Activated CD4-positive, alpha-beta T cell treated with anti-CD3 and anti-CD28 coated beads for 36 hours (primary cell): ENCODE measurements around the gene SYTL4. TPM values are rescaled to one million over a fixed set of nuclear protein-coding genes. Genes with fewer than 3 reads are reported as not detected.

ENCODE experiments used
- ATAC-seq: fragments of 200-7000 bp; cut with Tn5 transposase; one replicate; pipeline ENCODE4 v1.10.0; 2021; ENCODE audit warnings: mild to moderate bottlenecking, moderate library complexity
- CTCF ChIA-PET: fragments of 350-600 bp; sonication (Branson Sonifier 250); formaldehyde crosslinking; loops from one replicate; lab custom pipeline; 2021; ENCODE audit warnings: antibody characterized with exemption; lab: Charles Lee
- POLR2A ChIA-PET: fragments of 350-600 bp; sonication (Branson Sonifier 250); formaldehyde crosslinking; loops from one replicate; lab custom pipeline; 2021; ENCODE audit warnings: antibody characterized with exemption, inconsistent platforms; lab: Charles Lee
- DNase-seq: peaks from one replicate; pipeline ENCODE4 v3.0.0-alpha.2; 2020
- H3K27ac Mint-ChIP-seq: one replicate; pipeline ENCODE4 v1.8.0; 2021; ENCODE audit warnings: mixed read lengths
- H3K27me3 Mint-ChIP-seq: one replicate; pipeline ENCODE4 v1.8.0; 2021; ENCODE audit warnings: mixed read lengths
- H3K36me3 Mint-ChIP-seq: one replicate; pipeline ENCODE4 v1.8.0; 2021; ENCODE audit warnings: low read depth, mixed read lengths
- H3K4me1 Mint-ChIP-seq: one replicate; pipeline ENCODE4 v1.8.0; 2021; ENCODE audit warnings: mixed read lengths
- H3K4me3 Mint-ChIP-seq: one replicate; pipeline ENCODE4 v1.8.0; 2021; ENCODE audit warnings: mild to moderate bottlenecking, moderate library complexity, mixed read lengths
- H3K9me3 Mint-ChIP-seq: one replicate; pipeline ENCODE4 v1.8.0; 2021; ENCODE audit warnings: low read depth, mixed read lengths
- intact Hi-C, 2 experiments: fragments of 100-400 bp; cut with DNase I in 1 of 2; cut with micrococcal nuclease in 1 of 2; formaldehyde crosslinking; loops; one replicate each; pipeline versions ENCODE4 v1.14.2 to v1.15.1; 2022 to 2024; cut with DNase I, micrococcal nuclease
- total RNA-seq, 2 experiments: library from RNA; stranded (reverse); gene quantifications; one replicate each; pipeline ENCODE4 v1.2.3, GENCODE V29; 2021

SYTL4 gene
- total RNA-seq, 2 experiments from 2014 or later: not detected

DNA sequence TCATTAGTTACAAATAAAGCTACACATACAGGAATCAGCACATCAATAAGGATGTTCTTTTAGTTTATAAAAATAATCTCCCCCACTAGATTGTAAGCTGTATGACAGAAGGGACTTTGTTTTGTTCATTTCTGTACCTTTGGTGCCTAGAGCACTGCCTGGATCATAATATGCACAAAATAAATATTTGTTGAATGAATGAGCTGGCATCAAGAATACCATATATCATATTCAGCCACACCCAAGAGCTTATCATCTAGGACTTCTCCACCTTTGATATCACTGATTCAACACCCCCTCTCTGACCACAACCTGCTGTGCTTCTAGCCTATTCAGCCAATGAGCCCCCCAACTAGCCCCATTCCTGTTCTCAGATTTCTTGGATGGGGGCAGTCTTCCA is 10.6 kb downstream of the SYTL4 start:
- ATAC-seq (no peak), DNase-seq (no peak)
- intact Hi-C loops: no loop called here
- H3K4me1 Mint-ChIP-seq: no peaks in the 10 kb centered on the region
- H3K27ac Mint-ChIP-seq: no peak overlapping the region
- CTCF ChIA-PET: no interaction called here
- H3K4me3 Mint-ChIP-seq: no peak overlapping the region
- H3K36me3 Mint-ChIP-seq: no peaks in the 10 kb centered on the region
- no peaks in the 10 kb centered on the region for H3K9me3 Mint-ChIP-seq
- POLR2A ChIA-PET: no interaction called here
- H3K27me3 Mint-ChIP-seq: peaks cover 1% of the 10 kb centered on the region

DNA sequence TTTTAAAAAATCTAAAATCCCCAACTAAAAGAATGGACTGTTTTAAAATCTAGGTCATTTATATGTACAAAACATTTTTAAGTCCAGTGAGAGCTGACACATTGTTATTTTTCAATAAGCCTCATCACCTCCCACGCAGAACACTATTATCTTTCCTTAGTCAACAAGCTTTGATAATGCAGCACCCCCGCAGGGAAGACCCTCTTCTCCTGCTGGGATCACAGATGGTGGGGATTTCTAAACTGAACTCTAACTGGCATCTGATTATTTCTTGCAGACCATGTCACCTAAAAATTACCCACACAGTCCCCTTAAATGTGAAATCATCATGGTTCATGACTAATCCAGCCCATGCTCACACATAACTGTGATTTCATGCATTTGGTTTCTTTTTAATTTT is 11.6 kb downstream of the SYTL4 start:
- intact Hi-C loops: no loop called here
- Mint-ChIP-seq H3K36me3 (no peaks in the 10 kb centered on the region), H3K4me3 (no peak overlapping the region), H3K27ac (no peak overlapping the region), H3K9me3 (no peaks in the 10 kb centered on the region), H3K4me1 (no peaks in the 10 kb centered on the region), H3K27me3 (no peaks in the 10 kb centered on the region)
- no peak for ATAC-seq
- ChIA-PET POLR2A (no interaction called here), CTCF (no interaction called here)
- DNase-seq: no peak

DNA sequence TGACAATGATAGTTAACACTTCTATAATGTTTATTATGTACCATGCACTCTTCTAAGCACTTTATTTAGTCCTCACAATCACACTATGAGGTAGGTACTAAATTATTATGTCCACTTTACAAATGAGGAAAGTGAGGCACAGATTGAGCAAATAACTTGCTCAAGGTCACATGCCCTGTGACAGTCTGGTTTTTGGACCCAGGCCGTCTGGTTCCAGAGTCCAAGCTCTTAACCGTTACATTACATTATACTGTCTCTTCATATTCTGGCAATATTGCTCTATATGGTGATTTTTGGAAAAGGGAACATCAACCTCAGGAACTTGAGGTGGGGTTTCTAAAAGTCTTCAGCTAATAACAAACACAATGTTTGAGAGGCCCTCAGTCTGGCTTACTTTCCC is 12.8 kb downstream of the SYTL4 start:
- Mint-ChIP-seq H3K4me1 (no peaks in the 10 kb centered on the region), H3K27ac (no peak overlapping the region), H3K27me3 (no peaks in the 10 kb centered on the region), H3K9me3 (no peaks in the 10 kb centered on the region), H3K36me3 (no peaks in the 10 kb centered on the region), H3K4me3 (no peak overlapping the region)
- intact Hi-C loops: no loop called here
- ChIA-PET CTCF (no interaction called here), POLR2A (no interaction called here)
- ATAC-seq (no peak), DNase-seq (no peak)

DNA sequence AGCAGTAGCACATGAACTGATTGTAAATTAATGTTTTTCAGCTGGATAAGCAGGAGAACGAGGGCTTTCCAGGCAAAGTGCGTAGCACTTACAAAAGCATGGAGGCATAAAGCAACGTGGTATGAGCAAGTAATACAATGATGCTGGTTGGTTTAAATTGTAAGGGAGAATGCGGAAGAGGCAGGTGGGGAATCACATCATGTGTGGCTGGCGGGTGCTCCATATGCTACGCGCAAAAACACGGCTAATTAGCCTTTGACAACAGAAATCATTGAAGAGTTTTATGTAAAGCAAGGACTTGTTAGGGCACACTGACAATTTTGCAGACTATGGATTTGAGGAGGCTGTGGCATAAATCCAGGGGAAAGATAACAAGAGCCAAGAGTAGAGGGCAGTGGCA is 14.6 kb downstream of the SYTL4 start:
- CTCF ChIA-PET: interaction anchor here (1.0 kb wide), 1 partner anchor 34 kb away, joined by 3 read pairs; no protein-coding TSS in a partner anchor
- intact Hi-C loops: no loop called here
- H3K36me3 Mint-ChIP-seq: no peaks in the 10 kb centered on the region
- no peak for ATAC-seq
- POLR2A ChIA-PET: no interaction called here
- H3K9me3 Mint-ChIP-seq: no peaks in the 10 kb centered on the region
- no peaks in the 10 kb centered on the region for H3K27me3 Mint-ChIP-seq
- DNase-seq: no peak
- H3K27ac Mint-ChIP-seq: no peak overlapping the region
- H3K4me1 Mint-ChIP-seq: no peaks in the 10 kb centered on the region
- no peak overlapping the region for H3K4me3 Mint-ChIP-seq

DNA sequence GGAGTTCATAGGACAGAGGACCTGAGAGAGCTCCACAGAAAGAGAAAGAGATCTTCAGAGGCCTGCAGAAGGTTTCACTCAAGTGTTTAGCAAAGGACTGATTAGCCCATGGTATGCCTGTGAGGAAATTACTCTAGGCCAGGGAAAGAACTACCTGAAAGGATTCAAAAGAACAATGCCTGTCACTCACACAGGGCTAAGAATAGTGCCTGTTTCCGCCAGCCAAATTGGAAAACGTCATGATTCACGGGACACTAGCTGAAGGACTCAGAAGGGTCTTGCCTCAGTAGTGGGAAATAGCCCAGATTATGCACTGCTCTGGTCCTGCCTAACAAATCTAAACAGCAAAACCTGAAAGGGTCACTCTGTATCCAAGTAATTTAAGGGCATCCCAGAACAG is 21.1 kb downstream of the SYTL4 start:
- no peaks in the 10 kb centered on the region for H3K9me3 Mint-ChIP-seq
- CTCF ChIA-PET: interaction anchor here (1.5 to 2.6 kb wide), 2 partner anchors 40 to 58 kb away, joined by 3 to 7 read pairs; no protein-coding TSS in a partner anchor

DNA sequence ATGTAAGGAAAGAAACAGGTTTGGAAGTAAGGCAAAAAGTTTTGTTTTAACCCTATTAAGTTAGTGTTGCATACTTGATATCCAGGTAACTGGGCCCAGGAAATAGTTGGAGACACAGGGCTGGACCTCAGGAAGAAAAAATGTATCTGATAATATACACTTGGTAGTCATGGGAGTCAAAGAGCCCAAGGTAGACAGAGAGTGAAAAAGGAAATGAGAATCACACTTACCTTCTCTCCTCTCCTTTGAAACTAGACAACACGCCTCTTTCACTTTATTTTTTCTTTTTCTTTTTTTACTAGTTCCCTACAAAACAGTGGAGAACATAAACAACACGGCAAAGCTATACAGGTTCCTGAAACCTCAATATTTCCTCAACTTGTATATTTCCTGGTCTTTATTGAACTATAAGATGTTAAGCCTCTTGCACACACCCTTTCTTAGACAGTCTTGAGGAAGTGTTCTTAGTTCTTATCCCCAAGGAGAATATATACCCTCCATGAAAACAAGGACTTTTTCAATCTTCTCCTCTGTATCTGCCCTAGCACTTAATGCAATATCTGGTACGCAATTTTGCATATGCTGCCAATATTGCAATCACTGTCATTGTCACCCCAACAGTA is 27.2 kb downstream of the SYTL4 start:
- no peaks in the 10 kb centered on the region for H3K9me3 Mint-ChIP-seq
- no peak for ATAC-seq
- no peak for DNase-seq
- intact Hi-C loops: no loop called here
- H3K4me1 Mint-ChIP-seq: no peaks in the 10 kb centered on the region
- no peak overlapping the region for H3K4me3 Mint-ChIP-seq
- no peaks in the 10 kb centered on the region for H3K36me3 Mint-ChIP-seq
- peaks cover 21% of the 10 kb centered on the region for H3K27me3 Mint-ChIP-seq
- CTCF ChIA-PET: no interaction called here
- H3K27ac Mint-ChIP-seq: no peak overlapping the region
- POLR2A ChIA-PET: no interaction called here

More for the DNA sequence above, 21.1 kb downstream of the SYTL4 start:
- no peak overlapping the region for H3K4me3 Mint-ChIP-seq
- H3K27ac Mint-ChIP-seq: no peak overlapping the region
- H3K36me3 Mint-ChIP-seq: no peaks in the 10 kb centered on the region
- no peak for DNase-seq
- intact Hi-C loops: no loop called here
- no peaks in the 10 kb centered on the region for H3K4me1 Mint-ChIP-seq
- no peak for ATAC-seq
- peaks cover 12% of the 10 kb centered on the region for H3K27me3 Mint-ChIP-seq
- POLR2A ChIA-PET: no interaction called here

DNA sequence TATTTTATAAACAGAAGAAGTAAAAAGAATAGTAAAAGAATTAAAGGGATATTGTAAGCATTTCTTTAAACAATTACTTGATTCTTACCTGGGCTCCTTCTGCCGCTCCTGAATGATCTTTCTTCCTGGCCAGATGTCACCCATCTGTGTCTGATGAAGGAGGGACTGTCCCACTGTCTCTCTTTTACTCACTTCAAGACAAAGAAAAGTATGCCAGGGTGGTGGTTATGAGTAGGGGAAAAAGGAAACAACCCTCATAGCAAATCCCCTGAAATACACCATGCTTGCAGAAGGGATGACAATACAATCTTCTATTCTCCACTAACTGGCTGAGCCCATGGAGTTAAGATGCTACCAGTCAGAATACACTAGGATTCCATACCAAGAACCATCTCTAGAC is 31.1 kb downstream of the SYTL4 start:
- intact Hi-C loops: no loop called here
- DNase-seq (no peak), ATAC-seq (peak; percentile 60)
- H3K9me3 Mint-ChIP-seq: no peaks in the 10 kb centered on the region
- H3K4me1 Mint-ChIP-seq: no peaks in the 10 kb centered on the region
- no peak overlapping the region for H3K27ac Mint-ChIP-seq
- peaks cover 18% of the 10 kb centered on the region for H3K27me3 Mint-ChIP-seq
- H3K36me3 Mint-ChIP-seq: no peaks in the 10 kb centered on the region
- no peak overlapping the region for H3K4me3 Mint-ChIP-seq
- POLR2A ChIA-PET: no interaction called here
- CTCF ChIA-PET: no interaction called here

DNA sequence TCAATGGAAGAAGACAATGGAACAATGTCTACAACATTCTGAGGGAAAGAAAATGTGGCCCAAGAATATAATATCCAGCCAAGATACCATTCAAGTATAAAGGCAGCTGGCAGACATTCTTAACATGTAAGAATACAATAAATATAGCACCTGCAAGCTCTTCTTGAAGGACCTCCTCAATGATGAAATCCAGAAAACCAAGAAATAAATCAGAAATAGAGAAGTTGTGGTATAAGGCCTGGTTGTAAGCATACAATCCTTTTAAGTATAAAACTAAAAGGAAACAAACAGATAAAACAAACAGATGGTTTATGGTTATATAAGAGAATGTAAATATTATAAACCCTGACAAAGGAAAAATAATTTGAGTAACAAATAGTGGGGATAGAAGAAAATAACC is 33.4 kb downstream of the SYTL4 start:
- Mint-ChIP-seq H3K36me3 (no peaks in the 10 kb centered on the region), H3K27me3 (peaks cover 26% of the 10 kb centered on the region), H3K27ac (no peak overlapping the region), H3K4me1 (peaks cover 4% of the 10 kb centered on the region), H3K4me3 (no peak overlapping the region), H3K9me3 (no peaks in the 10 kb centered on the region)
- POLR2A ChIA-PET: no interaction called here
- no peak for ATAC-seq
- intact Hi-C loops: no loop called here
- CTCF ChIA-PET: no interaction called here
- DNase-seq: no peak

DNA sequence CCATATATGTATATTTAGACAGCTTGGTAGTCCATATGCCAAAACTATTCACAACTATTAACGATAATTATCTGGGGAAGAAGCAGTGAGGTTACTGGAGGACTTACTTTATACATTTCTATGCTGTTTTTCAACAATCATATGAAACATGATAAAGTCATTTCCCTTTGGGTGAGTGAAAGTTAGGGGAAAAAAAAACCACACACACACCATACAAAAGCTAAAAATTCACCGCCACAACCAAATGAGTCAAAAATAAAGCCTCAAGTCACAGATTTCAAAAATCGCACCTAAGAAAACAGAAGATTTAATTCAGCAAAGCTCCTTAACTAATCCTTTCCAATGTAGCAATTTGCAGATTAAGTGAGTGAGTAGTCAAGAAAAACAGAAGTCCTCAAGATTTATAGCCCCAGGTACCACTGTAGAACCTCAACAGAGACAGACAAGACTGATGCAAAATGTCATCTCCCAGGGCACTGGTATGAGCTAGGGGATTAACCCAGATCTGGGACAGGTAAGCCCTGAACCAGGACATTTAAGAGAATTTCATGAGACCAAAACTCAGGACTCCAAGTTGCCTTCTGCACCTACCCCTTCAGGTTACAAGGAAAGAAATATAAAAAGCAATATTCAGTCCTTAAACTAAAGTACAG is 35.1 kb downstream of the SYTL4 start:
- no peak for DNase-seq
- intact Hi-C loops: no loop called here
- POLR2A ChIA-PET: no interaction called here
- Mint-ChIP-seq H3K4me1 (peaks cover 4% of the 10 kb centered on the region), H3K4me3 (no peak overlapping the region), H3K27me3 (peaks cover 26% of the 10 kb centered on the region), H3K36me3 (no peaks in the 10 kb centered on the region), H3K9me3 (no peaks in the 10 kb centered on the region), H3K27ac (no peak overlapping the region)
- no peak for ATAC-seq
- CTCF ChIA-PET: interaction anchor here (0.7 to 2.0 kb wide), 2 partner anchors 12 to 149 kb away, joined by 4 read pairs; no protein-coding TSS in a partner anchor

DNA sequence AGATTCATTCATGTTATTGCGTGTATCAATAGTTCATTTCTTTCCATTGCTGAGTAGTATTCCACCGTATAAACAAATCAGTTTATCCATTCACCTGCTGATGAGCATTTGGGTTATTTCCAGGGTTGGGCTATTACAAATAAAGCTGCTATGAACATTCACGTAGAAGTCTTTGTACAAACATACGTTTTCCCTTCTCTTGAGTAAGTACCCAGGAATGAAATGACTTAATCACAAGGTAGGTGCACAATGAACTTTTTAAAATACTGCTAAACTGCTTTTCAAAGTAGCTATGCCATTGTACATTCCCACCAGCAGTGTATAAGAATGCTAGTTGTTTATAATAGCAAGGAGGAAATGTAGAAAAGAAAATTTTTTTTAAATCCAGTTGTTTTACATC is 35.9 kb downstream of the SYTL4 start:
- Mint-ChIP-seq H3K4me1 (peaks cover 4% of the 10 kb centered on the region), H3K27me3 (peaks cover 26% of the 10 kb centered on the region), H3K9me3 (no peaks in the 10 kb centered on the region), H3K4me3 (no peak overlapping the region), H3K36me3 (no peaks in the 10 kb centered on the region), H3K27ac (no peak overlapping the region)
- CTCF ChIA-PET: interaction anchor here (2.0 kb wide), 1 partner anchor 11 kb away, joined by 4 read pairs; no protein-coding TSS in a partner anchor
- intact Hi-C loops: no loop called here
- ATAC-seq (no peak), DNase-seq (no peak)
- POLR2A ChIA-PET: no interaction called here

DNA sequence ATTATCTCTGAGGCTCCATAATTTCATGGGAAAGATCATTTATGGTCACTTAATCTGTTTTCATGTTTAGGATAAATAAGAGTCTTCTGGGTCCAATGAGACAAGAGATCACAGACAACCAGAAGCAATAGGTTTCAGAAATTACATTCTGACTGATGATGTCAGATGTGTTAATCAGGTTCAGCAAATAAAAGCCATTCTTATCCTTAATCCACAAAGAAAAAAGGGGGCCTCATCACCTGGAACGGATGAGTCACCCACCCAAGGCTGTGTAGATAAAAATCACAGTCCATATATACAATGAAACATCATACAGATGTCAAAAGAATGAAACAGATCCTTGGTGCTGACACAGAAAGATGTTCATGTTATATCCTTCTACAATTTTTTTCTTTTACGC is 36.6 kb downstream of the SYTL4 start:
- intact Hi-C loops: no loop called here
- H3K27ac Mint-ChIP-seq: no peak overlapping the region
- H3K9me3 Mint-ChIP-seq: no peaks in the 10 kb centered on the region
- H3K27me3 Mint-ChIP-seq: peaks cover 25% of the 10 kb centered on the region
- no peak overlapping the region for H3K4me3 Mint-ChIP-seq
- ATAC-seq (peak; percentile 30), DNase-seq (peak; percentile 29)
- H3K36me3 Mint-ChIP-seq: no peaks in the 10 kb centered on the region
- POLR2A ChIA-PET: no interaction called here
- CTCF ChIA-PET: interaction anchor here (2.0 kb wide), 1 partner anchor 10 kb away, joined by 4 read pairs; no protein-coding TSS in a partner anchor
- peaks cover 4% of the 10 kb centered on the region for H3K4me1 Mint-ChIP-seq

DNA sequence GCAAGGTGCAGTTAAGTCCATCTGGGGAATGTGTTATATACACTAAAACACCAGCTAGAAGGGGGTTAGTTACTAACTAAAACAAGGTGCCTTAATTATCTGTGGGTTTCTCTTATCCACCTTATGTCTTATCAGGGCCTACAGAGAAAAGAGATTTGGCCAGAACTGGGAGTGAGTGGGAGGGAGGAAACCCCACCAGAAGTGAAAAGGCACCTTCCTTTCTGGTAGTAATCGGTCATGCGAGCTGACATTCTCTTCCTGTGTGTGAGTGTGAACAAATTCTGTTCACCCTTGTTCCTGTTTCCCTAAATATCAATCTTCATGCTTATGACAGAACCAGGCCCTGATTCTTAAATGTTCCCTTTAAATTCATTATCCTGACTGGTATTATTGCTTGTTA is 44.4 kb downstream of the SYTL4 start:
- CTCF ChIA-PET: interaction anchor here (1.0 to 11.2 kb wide), 7 partner anchors 13 to 599 kb away, joined by 3 to 134 read pairs (median 5); no protein-coding TSS in a partner anchor
- no peaks in the 10 kb centered on the region for H3K36me3 Mint-ChIP-seq
- no peak overlapping the region for H3K4me3 Mint-ChIP-seq
- H3K27me3 Mint-ChIP-seq: peaks cover 4% of the 10 kb centered on the region
- ATAC-seq (peak; percentile 42), DNase-seq (peak; percentile 4)
- intact Hi-C loops: no loop called here
- peaks cover 13% of the 10 kb centered on the region for H3K4me1 Mint-ChIP-seq
- H3K9me3 Mint-ChIP-seq: no peaks in the 10 kb centered on the region
- POLR2A ChIA-PET: no interaction called here
- no peak overlapping the region for H3K27ac Mint-ChIP-seq
